ENCODE results near the gene NUDT15. TPM values are rescaled to one million over a fixed set of nuclear protein-coding genes. Genes with fewer than 3 reads are reported as not detected.

NUDT15 gene
- total and polyA plus RNA-seq, 8 donors, result 0.89 to 22.5 (median 16.9) TPM; not detected in 1

GRCh38 chr13:48074006-48074405, 36.5 kb downstream of the NUDT15 start:
- DNase-seq, result no peak
- intact Hi-C loops (cut with DNase I; ENCODE audit: low total_unique reads), result no loop called here
- Histone ChIP-seq H3K4me1 (no peaks in the 10 kb centered on the region), H3K27ac (no peak overlapping the region), H3K27me3 (no peaks in the 10 kb centered on the region), H3K4me3 (no peak overlapping the region), H3K36me3 (peaks cover 54 to 100% (median 99%) of the 10 kb centered on the region in 4 donors), H3K9me3 (peaks cover 19 to 42% (median 30%) of the 10 kb centered on the region in 4 donors)
- 89 to 95% (median 91%) methylated on average over 2 of the region's 2 CpGs for WGBS, 5 donors
- TF ChIP-seq POLR2A (IDR thresholded peaks at IDR 0.05) (no peak), POLR2AphosphoS5 (IDR thresholded peaks at IDR 0.05) (no peak), CTCF (IDR thresholded peaks at IDR 0.05) (no peak), EP300 (IDR thresholded peaks at IDR 0.05) (no peak)

GRCh38 chr13:48078251-48078656, 40.7 kb downstream of the NUDT15 start:
- DNase-seq, result peak in 1 of 2 donors; percentile 38
- Histone ChIP-seq H3K27ac (no peak overlapping the region), H3K4me3 (no peak overlapping the region), H3K9me3 (peaks cover 0 to 5% (median 0%) of the 10 kb centered on the region in 4 donors), H3K4me1 (no peaks in the 10 kb centered on the region), H3K27me3 (no peaks in the 10 kb centered on the region), H3K36me3 (peaks cover 48 to 100% (median 97%) of the 10 kb centered on the region in 4 donors)
- TF ChIP-seq CTCF (IDR thresholded peaks at IDR 0.05), result no peak
- TF ChIP-seq POLR2A (IDR thresholded peaks at IDR 0.05), result no peak
- no peak for TF ChIP-seq POLR2AphosphoS5 (IDR thresholded peaks at IDR 0.05)
- no peak for TF ChIP-seq EP300 (IDR thresholded peaks at IDR 0.05)
- WGBS, 5 donors, result 45 to 50% (median 47%) methylated on average over 2 of the region's 2 CpGs; no CpG with 5 or more reads in 1 of the 5 donors
- intact Hi-C loops (cut with DNase I; ENCODE audit: low total_unique reads), result no loop called here

DNA sequence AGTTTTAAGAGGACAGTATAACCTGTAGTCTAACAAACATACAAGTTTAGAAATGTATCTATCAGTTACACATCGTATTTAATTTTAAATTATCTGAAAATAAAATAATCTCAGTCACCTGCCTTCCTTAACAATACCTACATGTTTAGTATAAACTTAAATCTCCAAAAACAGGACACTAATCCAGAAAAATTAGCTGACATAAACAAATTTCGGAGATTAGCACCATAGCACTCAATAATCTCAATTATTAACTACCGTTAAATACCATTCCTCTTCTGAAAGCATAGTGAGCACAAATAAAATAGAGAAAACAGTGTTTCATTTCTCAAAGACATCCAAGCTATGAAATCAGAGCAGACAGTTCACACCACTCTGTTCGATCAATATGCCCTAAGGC, 44.2 kb downstream of the NUDT15 start:
- no peaks in the 10 kb centered on the region for H3K27me3 ChIP-seq
- no peaks in the 10 kb centered on the region for H3K9me3 ChIP-seq
- intact Hi-C loops (cut with DNase I; ENCODE audit: low total_unique reads), result no loop called here
- TF ChIP-seq EP300 (IDR thresholded peaks at IDR 0.05) (no peak), POLR2A (IDR thresholded peaks at IDR 0.05) (no peak), CTCF (IDR thresholded peaks at IDR 0.05) (no peak), POLR2AphosphoS5 (IDR thresholded peaks at IDR 0.05) (no peak)
- WGBS, 5 donors, result 87 to 97% (median 96%) methylated on average over 4 of the region's 4 CpGs
- peaks cover 0 to 2% (median 0%) of the 10 kb centered on the region in 4 donors for H3K4me1 ChIP-seq
- peaks cover 28 to 97% (median 92%) of the 10 kb centered on the region in 4 donors for H3K36me3 ChIP-seq
- H3K4me3 ChIP-seq, result no peak overlapping the region
- H3K27ac ChIP-seq, result no peak overlapping the region
- no peak for DNase-seq

DNA sequence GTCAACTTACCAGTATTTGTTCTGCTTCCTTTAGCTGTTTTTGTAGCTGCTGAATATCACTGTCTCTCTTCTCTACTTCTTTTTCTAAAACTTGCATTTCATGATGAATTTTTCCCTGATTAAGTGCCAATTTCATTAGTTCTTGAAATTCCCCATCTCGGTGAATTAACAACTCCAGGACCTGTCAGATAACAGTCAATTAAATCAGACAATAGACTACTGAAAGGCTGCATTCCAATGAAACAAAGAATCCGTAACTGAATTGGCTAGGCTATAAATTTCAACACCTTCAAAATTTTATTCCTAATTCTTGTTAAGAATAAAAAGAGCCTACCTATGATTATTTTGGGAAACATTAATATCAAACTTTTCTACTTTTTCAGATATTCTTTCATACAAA, 48.7 kb downstream of the NUDT15 start:
- DNase-seq, result no peak
- Histone ChIP-seq H3K9me3 (no peaks in the 10 kb centered on the region), H3K4me3 (no peak overlapping the region), H3K36me3 (peaks cover 3 to 72% (median 61%) of the 10 kb centered on the region in 4 donors), H3K27ac (no peak overlapping the region), H3K27me3 (no peaks in the 10 kb centered on the region), H3K4me1 (peaks cover 0 to 36% (median 17%) of the 10 kb centered on the region in 4 donors)
- intact Hi-C loops (cut with DNase I; ENCODE audit: low total_unique reads), result no loop called here
- 81 to 87% (median 85%) methylated on average over 2 of the region's 2 CpGs for WGBS, 5 donors
- no peak for TF ChIP-seq POLR2AphosphoS5 (IDR thresholded peaks at IDR 0.05)

- Histone ChIP-seq H3K9me3 (no peaks in the 10 kb centered on the region), H3K4me3 (peak overlapping the region; percentile 75 to 100 (median 99)), H3K36me3 (peaks cover 0 to 8% (median 3%) of the 10 kb centered on the region in 4 donors), H3K27me3 (no peaks in the 10 kb centered on the region), H3K27ac (peak overlapping the region in 1 of 5 donors; percentile 96), H3K4me1 (peaks cover 12 to 75% (median 42%) of the 10 kb centered on the region in 4 donors)
- no peak for DNase-seq
- TF ChIP-seq POLR2A (IDR thresholded peaks at IDR 0.05) (no peak), POLR2AphosphoS5 (IDR thresholded peaks at IDR 0.05) (no peak), CTCF (IDR thresholded peaks at IDR 0.05) (no peak), EP300 (IDR thresholded peaks at IDR 0.05) (no peak)
- WGBS, 5 donors, result 67 to 76% (median 71%) methylated on average over 9 of the region's 9 CpGs
- intact Hi-C loops (cut with DNase I; ENCODE audit: low total_unique reads), result loop anchor here (10.0 kb wide), 1 partner anchor 49 kb away; no protein-coding TSS in a partner anchor
Measured at GRCh38 chr13:48093588-48093987, 56.1 kb downstream of the NUDT15 start.

Data from stomach (tissue), 9 donors.